Neural cell (in vitro differentiated cells): ENCODE results near the gene FERMT1. TPM values are rescaled to one million over a fixed set of nuclear protein-coding genes. Genes with fewer than 3 reads are reported as not detected.
A peak's percentile ranks its signal among the peaks of the same experiment; 100 is the strongest.

Experiments
- H2AFZ ChIP-seq: fragments of 200-600, 300-800 bp; sonication (generic), shearing (Covaris generic); 2 replicates; pipeline ENCODE4 v1.6.0; 2014; ENCODE audit warnings: low read depth, mild to moderate bottlenecking, antibody characterized with exemption, low read length, moderate library complexity
- H3F3A ChIP-seq: fragments of 200-600 bp; shearing (Covaris generic); 2 replicates; pipeline ENCODE4 v1.6.1; 2016; ENCODE audit warnings: mild to moderate bottlenecking, moderate library complexity, mixed read lengths, antibody characterized with exemption, low read length; ENCODE audit not compliant: insufficient read depth, poor library complexity, severe bottlenecking
- H3K27ac ChIP-seq: fragments of 200-600, 300-800 bp; sonication (generic), shearing (Covaris generic); 2 replicates; pipeline ENCODE4 v1.5.1; 2014; ENCODE audit warnings: mild to moderate bottlenecking, low read length, moderate library complexity
- H3K27me3 ChIP-seq: fragments of 300-800, 200-600 bp; sonication (generic), shearing (Covaris generic); 2 replicates; pipeline ENCODE4 v1.6.0; 2014; ENCODE audit warnings: mild to moderate bottlenecking, low read depth, low read length, moderate library complexity; ENCODE audit not compliant: insufficient read depth
- H3K36me3 ChIP-seq: fragments of 300-800, 200-600 bp; sonication (generic), shearing (Covaris generic); 2 replicates; pipeline ENCODE4 v1.5.1; 2014; ENCODE audit warnings: mild to moderate bottlenecking, antibody characterized with exemption, low read length, moderate library complexity; ENCODE audit not compliant: insufficient read depth
- H3K4me2 ChIP-seq: fragments of 300-800, 200-600 bp; sonication (generic), shearing (Covaris generic); 2 replicates; pipeline ENCODE4 v1.6.0; 2014; ENCODE audit warnings: mild to moderate bottlenecking, low read length
- H3K4me3 ChIP-seq: fragments of 300-800, 200-600 bp; sonication (generic), shearing (Covaris generic); 2 replicates; pipeline ENCODE4 v1.5.1; 2014; ENCODE audit warnings: mild to moderate bottlenecking, low read length, moderate library complexity
- H3K79me2 ChIP-seq: fragments of 200-600 bp; shearing (Covaris generic); replicated peaks from 2 replicates; pipeline ENCODE4 v1.6.0; 2014; ENCODE audit warnings: mild to moderate bottlenecking, low read length, moderate library complexity; ENCODE audit not compliant: insufficient read depth
- H3K9ac ChIP-seq: fragments of 300-800, 200-600 bp; sonication (generic), shearing (Covaris generic); 2 replicates; pipeline ENCODE4 v1.6.1; 2016; ENCODE audit warnings: mild to moderate bottlenecking, low read length, mixed read lengths
- H3K9me2 ChIP-seq: fragments of 200-600 bp; shearing (Covaris generic); 2 replicates; pipeline ENCODE4 v1.6.1; 2016; ENCODE audit warnings: mild to moderate bottlenecking, low read length, mixed read lengths; ENCODE audit not compliant: insufficient read depth
- H3K9me3 ChIP-seq: fragments of 200-600, 300-800 bp; sonication (generic), shearing (Covaris generic); 2 replicates; pipeline ENCODE4 v1.6.1; 2016; ENCODE audit warnings: mild to moderate bottlenecking, mixed run types, low read length, moderate library complexity, mixed read lengths
- H4K20me1 ChIP-seq: fragments of 200-600 bp; shearing (Covaris generic); 2 replicates; pipeline ENCODE4 v1.6.1; 2016; ENCODE audit warnings: mild to moderate bottlenecking, mixed run types; ENCODE audit not compliant: insufficient read depth
- EP300 ChIP-seq: fragments of 450-650 bp; conservative IDR thresholded peaks from 2 replicates; pipeline ENCODE4 v1.6.1; 2014; ENCODE audit warnings: antibody characterized with exemption, mild to moderate bottlenecking, moderate library complexity; ENCODE audit not compliant: poor library complexity, severe bottlenecking
- EZH2 ChIP-seq: fragments of 200-600, 300-800 bp; shearing (Covaris generic), sonication (generic); IDR thresholded peaks from 2 replicates; pipeline ENCODE4 v1.6.1; 2014; ENCODE audit warnings: antibody characterized with exemption, low read length, borderline replicate concordance, mild to moderate bottlenecking; ENCODE audit not compliant: insufficient read depth, poor library complexity, severe bottlenecking
- MXI1 ChIP-seq: fragments of 450-650 bp; conservative IDR thresholded peaks from 2 replicates; pipeline ENCODE4 v1.6.1; 2014; ENCODE audit warnings: antibody characterized with exemption, mild to moderate bottlenecking; ENCODE audit not compliant: poor library complexity, severe bottlenecking
- POLR2AphosphoS5 ChIP-seq: IDR thresholded peaks from 2 replicates; pipeline ENCODE4 v1.6.1; 2012
- RAD21 ChIP-seq: fragments of 450-650 bp; conservative IDR thresholded peaks from 2 replicates; pipeline ENCODE4 v1.6.1; 2014; ENCODE audit warnings: antibody characterized with exemption, mild to moderate bottlenecking, moderate library complexity
- SMC3 ChIP-seq: fragments of 450-650 bp; conservative IDR thresholded peaks from 2 replicates; pipeline ENCODE4 v1.6.1; 2014; ENCODE audit warnings: antibody characterized with exemption, mild to moderate bottlenecking, moderate library complexity; ENCODE audit not compliant: poor library complexity
- TAF1 ChIP-seq: IDR thresholded peaks from 2 replicates; pipeline ENCODE4 v1.6.1; 2012; ENCODE audit warnings: low read depth
- polyA plus RNA-seq: library from polyadenylated mRNA; depleted of rRNA; stranded (reverse); fragments of >200 nt; gene quantifications from 2 replicates; pipeline ENCODE4 v1.2.3, GENCODE V29; 2014
- TF ChIP-seq, protein P1 (sequence below): IDR thresholded peaks from 2 replicates; pipeline ENCODE4 v1.6.1; 2012; ENCODE audit warnings: borderline replicate concordance
- TF ChIP-seq, protein P2 (sequence below): fragments of 450-650 bp; IDR thresholded peaks from 2 replicates; pipeline ENCODE4 v1.5.1; 2014; ENCODE audit warnings: antibody characterized with exemption, mild to moderate bottlenecking, moderate library complexity; ENCODE audit not compliant: poor library complexity, severe bottlenecking

Gene FERMT1
- polyA plus RNA-seq, 1 donor from 2014 or later: not detected

GRCh38 chr20:6122111-6122872 is 538 bp downstream of the FERMT1 start:
- H3K79me2 ChIP-seq: no peaks in the 10 kb centered on the region
- H3F3A ChIP-seq: no peaks in the 10 kb centered on the region
- H4K20me1 ChIP-seq: no peaks in the 10 kb centered on the region
- H3K27ac ChIP-seq: no peak overlapping the region
- TF ChIP-seq RAD21: no peak
- TF ChIP-seq, protein P1, sequence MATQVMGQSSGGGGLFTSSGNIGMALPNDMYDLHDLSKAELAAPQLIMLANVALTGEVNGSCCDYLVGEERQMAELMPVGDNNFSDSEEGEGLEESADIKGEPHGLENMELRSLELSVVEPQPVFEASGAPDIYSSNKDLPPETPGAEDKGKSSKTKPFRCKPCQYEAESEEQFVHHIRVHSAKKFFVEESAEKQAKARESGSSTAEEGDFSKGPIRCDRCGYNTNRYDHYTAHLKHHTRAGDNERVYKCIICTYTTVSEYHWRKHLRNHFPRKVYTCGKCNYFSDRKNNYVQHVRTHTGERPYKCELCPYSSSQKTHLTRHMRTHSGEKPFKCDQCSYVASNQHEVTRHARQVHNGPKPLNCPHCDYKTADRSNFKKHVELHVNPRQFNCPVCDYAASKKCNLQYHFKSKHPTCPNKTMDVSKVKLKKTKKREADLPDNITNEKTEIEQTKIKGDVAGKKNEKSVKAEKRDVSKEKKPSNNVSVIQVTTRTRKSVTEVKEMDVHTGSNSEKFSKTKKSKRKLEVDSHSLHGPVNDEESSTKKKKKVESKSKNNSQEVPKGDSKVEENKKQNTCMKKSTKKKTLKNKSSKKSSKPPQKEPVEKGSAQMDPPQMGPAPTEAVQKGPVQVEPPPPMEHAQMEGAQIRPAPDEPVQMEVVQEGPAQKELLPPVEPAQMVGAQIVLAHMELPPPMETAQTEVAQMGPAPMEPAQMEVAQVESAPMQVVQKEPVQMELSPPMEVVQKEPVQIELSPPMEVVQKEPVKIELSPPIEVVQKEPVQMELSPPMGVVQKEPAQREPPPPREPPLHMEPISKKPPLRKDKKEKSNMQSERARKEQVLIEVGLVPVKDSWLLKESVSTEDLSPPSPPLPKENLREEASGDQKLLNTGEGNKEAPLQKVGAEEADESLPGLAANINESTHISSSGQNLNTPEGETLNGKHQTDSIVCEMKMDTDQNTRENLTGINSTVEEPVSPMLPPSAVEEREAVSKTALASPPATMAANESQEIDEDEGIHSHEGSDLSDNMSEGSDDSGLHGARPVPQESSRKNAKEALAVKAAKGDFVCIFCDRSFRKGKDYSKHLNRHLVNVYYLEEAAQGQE: no peak
- no peak for TF ChIP-seq POLR2AphosphoS5
- no peak for TF ChIP-seq MXI1
- TF ChIP-seq, protein P2, sequence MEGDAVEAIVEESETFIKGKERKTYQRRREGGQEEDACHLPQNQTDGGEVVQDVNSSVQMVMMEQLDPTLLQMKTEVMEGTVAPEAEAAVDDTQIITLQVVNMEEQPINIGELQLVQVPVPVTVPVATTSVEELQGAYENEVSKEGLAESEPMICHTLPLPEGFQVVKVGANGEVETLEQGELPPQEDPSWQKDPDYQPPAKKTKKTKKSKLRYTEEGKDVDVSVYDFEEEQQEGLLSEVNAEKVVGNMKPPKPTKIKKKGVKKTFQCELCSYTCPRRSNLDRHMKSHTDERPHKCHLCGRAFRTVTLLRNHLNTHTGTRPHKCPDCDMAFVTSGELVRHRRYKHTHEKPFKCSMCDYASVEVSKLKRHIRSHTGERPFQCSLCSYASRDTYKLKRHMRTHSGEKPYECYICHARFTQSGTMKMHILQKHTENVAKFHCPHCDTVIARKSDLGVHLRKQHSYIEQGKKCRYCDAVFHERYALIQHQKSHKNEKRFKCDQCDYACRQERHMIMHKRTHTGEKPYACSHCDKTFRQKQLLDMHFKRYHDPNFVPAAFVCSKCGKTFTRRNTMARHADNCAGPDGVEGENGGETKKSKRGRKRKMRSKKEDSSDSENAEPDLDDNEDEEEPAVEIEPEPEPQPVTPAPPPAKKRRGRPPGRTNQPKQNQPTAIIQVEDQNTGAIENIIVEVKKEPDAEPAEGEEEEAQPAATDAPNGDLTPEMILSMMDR: no peak
- no peak for TF ChIP-seq EZH2
- no peak for TF ChIP-seq SMC3
- no peak for TF ChIP-seq TAF1
- no peak for TF ChIP-seq EP300
- no peaks in the 10 kb centered on the region for H3K36me3 ChIP-seq
- H3K4me2 ChIP-seq: no peak overlapping the region
- no peaks in the 10 kb centered on the region for H3K9me2 ChIP-seq
- peaks cover 32% of the 10 kb centered on the region for H3K27me3 ChIP-seq
- H3K4me3 ChIP-seq: peak overlapping the region; percentile 67
- peak overlapping the region; percentile 53 for H3K9ac ChIP-seq
- no peaks in the 10 kb centered on the region for H3K9me3 ChIP-seq
- no peak overlapping the region for H2AFZ ChIP-seq

- H3F3A ChIP-seq: no peaks in the 10 kb centered on the region
- no peaks in the 10 kb centered on the region for H3K36me3 ChIP-seq
- no peaks in the 10 kb centered on the region for H3K9me2 ChIP-seq
- no peak overlapping the region for H2AFZ ChIP-seq
- peaks cover 32% of the 10 kb centered on the region for H3K27me3 ChIP-seq
- no peak overlapping the region for H3K4me2 ChIP-seq
- no peak overlapping the region for H3K4me3 ChIP-seq
- TF ChIP-seq SMC3 (no peak), POLR2AphosphoS5 (no peak), MXI1 (no peak), RAD21 (no peak), EZH2 (no peak), EP300 (no peak), TAF1 (no peak)
- TF ChIP-seq, protein P1: no peak
- TF ChIP-seq, protein P2: no peak
- H3K79me2 ChIP-seq: no peaks in the 10 kb centered on the region
- H4K20me1 ChIP-seq: no peaks in the 10 kb centered on the region
- no peaks in the 10 kb centered on the region for H3K9me3 ChIP-seq
- H3K9ac ChIP-seq: no peak overlapping the region
- H3K27ac ChIP-seq: no peak overlapping the region
Measured at GRCh38 chr20:6121504-6121903, 1.3 kb downstream of the FERMT1 start.
